Measurements from ENCODE around the gene NOP56.

The NOP56 gene

DNA sequence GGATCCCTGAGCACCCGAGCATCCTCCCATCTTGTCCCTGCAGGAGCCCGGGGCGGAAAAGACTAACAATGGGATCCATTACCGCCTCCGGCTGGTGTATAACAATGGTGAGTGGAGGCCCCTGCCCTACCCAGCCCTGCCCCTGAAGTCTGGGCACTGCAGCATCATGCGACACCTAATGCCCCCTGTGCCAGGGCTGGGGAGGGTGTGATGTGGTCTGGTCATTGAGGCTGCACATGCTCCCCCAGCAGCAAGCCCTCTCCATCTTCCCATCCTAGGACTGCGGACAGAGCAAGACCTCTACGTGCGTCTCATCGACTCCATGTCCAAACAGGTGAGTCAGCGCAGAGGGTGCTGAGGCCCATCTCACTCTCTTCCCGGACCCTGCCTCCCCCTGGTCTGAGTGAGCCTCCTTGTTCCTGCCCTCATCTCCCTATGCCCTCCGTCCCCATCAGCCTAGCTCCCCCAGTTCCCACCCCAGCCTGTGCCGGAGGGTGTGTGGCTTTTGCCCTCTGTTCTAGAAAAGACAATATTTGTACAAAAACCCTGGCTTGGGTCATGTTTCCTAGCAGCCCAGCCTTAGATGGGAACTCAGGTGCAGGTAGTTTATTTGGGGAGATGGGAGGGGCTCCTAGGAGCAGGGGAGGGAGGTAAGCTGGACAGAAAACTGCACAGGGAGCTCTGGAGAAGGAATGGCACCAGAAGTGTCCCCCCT is 53.7 kb downstream of the NOP56 start:
- FAIRE-seq: no peak

DNA sequence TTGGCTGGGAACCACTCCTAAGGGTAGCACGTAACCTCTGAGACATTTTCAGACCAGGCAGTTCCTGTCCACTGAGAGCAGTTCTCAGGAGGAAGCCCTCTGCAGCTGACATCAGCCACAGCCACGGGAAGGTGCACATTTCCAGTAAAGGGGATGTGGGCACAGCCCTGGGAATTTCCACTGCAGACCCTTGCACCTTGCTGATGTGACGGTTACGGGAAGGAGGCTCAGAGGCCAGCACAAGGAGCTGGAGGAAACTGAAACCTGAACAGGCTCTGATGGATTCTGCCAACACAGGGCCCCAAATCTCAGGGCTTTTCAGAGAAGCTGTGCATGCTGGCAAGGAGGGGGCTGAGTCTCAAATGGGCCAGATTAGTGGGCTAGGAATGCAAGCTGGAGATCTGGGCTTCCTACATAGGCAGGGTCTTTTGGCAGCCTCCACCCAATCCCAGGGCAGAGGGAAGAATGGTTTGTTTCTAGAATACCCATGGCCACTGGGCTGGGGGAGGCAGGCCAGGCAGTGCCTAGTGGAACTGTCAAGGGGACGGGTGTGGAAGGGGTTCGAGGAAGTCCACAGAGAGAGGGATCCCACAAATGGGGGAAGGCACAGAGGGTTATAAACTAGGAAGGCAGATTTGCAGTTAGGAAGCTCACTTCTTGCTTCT is 54.4 kb downstream of the NOP56 start:
- no peak for FAIRE-seq

DNA sequence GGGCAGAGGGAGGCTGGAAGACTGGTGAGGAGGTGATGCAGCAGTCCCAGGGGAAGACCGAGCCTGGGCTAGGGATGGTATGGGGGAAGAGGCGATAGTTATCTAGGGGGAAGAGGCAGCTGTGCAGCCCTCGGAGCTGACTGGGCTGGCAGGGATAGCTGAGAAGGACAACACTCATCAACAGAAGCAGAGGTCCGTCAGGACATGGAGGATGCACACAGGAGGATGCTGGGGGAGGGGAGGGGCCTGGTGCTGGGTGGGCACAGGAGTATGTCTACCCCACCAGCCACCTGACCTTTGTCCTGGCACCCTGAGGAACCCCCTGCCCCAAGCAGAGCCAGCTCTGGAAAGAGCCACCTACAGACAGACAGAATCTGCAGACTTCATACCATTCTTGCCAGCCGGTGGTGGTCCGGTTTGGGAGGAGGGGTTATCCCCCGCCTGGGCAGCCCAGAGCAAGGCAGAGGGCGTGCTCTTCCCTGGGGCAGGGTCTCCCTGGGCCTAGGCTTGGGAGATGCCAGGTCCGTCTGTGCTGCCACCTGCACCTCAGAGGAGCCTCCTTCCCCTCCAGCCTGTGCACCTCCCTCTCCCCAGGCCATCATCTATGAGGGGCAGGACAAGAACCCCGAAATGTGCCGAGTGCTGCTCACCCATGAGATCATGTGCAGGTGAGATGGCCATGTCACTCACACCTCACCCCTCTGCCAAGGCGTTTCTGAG is 55.1 kb downstream of the NOP56 start:
- no peak for FAIRE-seq
